Measurements from ENCODE around the gene AKNAD1.

The AKNAD1 gene

DNA sequence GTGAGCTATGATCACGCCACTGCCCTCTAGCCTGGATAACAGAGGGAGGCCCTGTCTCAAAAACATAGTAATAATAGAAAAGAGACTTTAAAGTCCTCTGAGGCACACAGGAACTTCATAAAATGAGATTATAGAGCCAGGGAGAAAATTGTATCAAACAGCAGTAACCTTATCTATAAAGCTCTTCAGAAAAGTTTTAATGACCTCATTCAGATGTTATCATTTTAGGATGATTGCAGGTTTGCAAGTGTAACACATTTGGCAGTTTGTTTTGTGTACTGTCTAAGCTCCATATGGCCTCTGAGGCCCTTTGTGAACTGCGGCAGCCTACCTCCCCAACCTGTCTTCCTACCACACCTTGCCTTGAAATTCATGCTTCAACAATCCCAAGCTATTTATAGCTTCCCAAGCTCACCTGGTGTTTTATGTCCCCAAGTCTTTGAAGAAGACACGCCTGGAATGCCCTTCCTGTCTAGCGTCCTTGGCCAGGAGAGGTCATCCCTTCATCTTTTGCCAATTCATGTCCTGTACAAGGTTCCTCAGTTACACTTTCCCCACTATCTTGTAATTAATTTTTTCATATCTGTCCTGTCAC, 8.5 kb upstream of the AKNAD1 start:
- DNase-seq (ENCODE audit: low spot score) = no peak

DNA sequence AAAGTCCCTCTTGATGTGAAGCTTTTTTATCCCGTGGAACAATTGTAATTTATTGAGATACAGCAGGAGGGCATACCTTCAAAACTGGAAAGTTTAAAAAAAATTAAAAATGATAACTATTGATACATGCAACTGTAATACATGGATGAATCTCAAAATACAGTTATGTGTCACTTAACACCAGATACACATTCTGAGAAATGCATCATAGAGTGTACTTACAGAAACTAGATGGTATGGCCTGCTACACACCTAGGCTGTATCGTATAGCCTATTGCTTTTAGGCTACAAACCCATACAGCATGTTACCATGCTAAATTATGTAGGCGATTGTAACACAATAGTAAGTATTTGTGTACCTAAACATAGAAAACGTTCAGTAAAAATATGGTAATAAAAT, 7.1 kb upstream of the AKNAD1 start:
- DNase-seq (ENCODE audit: low spot score) = no peak

DNA sequence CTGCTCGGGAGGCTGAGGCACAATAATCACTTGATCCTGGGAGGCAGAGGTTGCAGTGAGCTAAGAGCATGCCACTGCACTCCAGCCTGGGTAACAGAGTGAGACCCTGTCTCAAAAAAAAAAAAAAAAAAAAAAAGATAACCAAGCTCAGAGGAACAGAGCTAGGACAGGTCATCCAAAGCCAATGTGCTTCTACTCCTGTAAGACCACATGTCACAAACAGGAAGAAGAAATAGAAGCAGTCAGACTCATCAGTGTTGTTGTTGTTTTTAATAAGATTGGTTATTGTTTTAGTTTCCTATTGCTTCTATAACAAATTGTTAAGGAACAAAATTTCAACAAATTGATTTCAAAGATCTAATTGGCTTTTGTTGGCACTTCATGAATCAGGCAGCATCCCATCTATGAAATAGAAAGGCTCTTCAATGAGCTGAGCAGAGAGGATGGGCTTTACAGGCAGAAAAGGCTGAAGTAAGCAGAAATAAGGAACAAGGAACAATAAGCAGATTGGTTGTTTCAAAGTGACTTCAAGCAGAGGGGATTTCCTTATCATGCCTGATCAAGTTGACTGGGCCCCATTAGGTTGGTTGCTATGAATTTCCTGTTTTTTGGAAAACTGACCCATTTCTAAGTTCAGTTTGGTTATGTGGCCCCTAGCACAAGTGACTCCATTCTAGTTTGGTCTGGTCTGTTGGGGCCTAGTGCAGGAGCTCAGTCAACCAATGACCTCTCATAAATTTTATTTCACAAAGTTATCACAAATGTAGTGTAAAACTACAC, 6.0 kb upstream of the AKNAD1 start:
- no peak for DNase-seq (ENCODE audit: low spot score)

DNA sequence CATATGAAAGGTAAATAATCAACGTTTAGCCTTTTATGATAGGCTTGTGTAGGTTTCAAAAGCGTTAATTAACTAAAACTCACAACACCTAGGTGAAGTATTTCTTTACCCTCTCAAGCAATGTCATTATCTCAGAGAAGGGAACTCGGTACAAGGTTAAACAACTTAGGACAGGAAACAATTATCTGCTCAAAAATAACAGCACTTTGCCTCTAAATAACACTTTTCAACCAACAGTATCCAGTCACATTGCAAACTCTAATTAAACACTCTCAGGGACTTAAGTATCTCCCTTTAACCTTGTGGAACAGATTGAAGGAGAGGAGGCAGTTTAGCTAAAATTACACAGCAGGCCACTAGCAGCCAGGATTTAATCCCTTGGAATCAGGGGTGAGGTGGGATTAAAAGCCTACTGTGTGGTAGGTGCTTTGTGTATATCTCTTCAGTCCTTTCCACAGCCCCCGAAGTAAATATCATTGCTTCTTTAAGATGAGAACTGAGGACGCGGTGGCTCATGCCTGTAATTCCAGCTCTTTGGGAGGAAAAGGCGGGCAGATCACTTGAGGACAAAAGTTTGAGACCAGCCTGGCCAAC, 5.2 kb upstream of the AKNAD1 start:
- no peak for DNase-seq (ENCODE audit: low spot score)

DNA sequence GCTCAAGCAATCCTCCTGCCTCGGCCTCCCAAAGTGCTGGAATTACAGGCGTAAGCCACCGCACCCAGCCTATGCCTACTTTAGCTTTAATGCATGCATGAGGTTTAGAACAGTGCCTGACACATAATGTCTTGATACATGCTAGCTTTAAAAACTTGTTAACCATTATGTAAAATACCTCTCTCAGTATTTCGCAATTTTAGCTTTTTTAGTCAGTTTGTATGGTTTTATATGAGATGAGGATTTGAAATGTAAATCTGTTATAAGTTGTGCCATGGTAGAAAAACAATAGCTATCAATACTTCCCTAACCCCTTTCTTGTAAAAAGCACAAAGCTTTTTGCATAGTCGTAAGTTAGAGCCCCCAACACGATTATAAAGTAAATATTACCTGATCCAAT, 4.7 kb upstream of the AKNAD1 start:
- DNase-seq (ENCODE audit: low spot score) = no peak

DNA sequence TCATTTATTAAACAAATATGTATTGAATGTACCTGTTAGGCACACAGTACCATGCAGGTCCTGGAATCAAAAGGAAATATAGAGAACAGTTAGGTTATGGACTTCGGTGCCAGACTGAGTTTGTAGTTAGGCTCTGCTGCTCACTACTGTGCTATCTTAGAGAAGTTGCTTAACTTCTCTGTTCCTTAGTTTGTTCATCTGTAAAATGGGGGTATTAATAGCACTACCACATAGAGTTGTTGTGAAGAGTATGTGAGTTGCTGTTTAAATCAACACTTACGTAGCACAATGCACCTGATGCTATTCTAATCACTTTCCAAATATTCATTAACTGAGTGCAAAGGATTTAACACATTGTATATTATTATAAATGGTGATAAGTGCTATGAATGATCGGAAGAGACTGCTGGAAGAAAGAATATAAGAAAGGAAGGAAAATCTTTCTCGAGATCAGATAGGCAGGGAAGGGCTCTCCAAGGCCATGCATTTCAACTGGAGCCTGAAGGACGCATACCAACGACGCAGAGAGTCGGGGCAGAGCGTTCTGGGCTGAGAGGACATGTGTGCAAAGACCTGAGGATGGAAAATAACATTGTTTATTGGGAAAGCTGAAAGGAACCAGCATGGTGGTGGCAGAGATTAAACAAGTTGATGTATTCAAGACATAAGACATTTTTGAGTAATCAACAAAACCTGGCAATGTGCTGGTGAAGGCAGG, 3.5 kb upstream of the AKNAD1 start:
- no peak for DNase-seq (ENCODE audit: low spot score)

DNA sequence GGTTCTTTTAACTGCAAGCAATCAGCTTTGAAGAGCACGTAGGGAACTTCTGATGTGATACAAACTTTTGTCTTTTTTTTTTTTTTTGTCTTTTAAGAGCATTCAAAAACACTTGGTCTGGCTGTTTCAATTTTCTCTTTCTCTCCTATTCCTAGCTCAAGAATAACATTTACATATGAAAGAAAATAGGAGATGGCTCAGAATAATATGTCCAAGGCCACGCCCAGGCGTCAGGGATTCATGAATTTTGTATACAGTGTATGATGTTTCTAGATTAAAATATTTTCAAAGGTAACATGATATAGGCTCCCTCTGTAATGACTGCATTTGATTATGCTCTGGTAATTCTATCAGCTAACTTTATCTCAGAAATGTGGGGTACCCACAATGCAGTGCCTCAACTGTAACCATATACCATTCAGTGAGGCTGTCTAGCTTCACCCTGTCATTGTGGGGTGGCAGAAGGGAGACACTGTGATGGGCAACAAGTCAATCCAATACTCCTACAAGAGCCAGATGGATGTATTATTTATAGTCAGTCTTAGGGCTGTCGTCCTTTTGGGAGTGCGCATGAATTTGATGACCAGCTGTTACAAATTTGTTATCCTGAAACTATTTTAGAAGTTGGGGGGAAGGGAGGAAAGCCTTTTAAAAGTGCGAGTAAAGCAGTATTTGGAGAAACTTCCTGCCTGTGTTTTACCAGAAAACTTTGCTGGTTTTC, 1.5 kb upstream of the AKNAD1 start:
- DNase-seq (ENCODE audit: low spot score) = no peak

DNA sequence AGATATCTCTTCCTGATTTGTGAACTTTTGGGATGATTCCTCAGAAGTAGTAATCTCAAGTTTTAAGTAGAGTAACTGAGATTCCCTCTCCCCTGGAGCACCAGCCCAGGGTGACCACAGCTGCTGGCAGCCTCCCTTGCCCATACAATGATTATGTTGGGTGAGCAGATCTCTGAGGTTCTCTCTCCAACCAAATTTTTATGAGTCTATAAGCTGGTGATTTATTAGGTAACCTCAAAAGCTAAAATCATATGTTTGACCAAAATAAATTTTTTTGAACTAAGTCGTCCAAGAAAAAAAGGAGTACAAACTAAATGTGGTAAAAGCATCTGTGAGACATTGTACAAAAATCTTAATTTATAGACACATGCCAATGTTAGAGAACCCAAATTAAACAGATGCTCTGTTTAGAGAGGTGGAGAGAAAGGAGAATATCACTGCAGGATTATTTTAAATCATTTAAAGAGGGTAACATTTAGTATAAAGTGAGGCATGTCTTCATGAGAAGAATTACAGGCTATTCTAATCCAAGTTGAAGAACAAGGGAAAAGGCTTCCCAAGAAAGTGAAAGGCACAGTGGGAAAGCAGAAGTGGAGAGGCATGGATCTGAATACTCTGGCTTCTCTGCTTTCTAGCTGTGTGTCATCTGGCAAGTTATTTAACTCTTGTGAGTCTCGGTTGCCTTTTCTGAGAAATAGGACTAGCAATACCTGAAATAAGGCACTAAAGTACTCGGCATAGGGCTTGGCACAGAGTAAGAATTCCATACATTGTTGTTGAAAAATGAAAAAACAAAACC, 2.5 kb downstream of the AKNAD1 start:
- DNase-seq (ENCODE audit: low spot score) = no peak

DNA sequence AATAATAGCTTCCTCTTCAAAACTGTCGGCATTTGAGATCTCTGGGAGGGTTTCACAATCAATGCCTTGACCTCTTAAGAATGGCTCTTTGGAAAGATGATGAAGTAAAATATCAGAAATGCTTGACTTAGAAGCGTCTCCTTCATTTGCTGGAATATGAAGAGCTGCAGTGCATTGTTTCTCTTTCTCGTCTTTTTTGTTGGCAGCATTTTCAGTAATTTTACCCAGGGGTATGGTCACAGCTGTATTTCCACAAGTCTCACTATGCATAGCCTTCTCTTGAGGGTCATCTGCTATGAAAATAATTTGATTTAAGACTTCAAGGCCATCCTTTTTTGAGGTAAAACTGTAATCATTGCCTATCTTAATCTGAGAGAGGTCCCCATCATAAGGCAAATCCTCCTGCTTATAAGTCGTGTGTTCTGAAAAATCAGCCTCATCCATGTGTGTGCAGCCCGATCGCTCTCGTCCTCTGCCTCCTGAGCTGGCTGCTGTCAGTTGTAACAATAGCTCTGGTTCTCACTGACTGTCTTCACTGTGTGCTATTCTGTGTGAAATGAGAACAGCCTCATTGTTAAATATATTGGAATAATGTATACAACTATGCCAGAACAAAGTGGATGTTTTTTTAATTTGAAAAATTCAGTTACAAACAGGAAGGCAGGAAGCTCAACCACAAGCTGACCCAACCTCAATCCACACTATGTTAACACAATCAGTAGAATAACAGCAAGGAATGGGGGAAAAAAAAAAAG, 4.5 kb downstream of the AKNAD1 start:
- DNase-seq (ENCODE audit: low spot score) = no peak

DNA sequence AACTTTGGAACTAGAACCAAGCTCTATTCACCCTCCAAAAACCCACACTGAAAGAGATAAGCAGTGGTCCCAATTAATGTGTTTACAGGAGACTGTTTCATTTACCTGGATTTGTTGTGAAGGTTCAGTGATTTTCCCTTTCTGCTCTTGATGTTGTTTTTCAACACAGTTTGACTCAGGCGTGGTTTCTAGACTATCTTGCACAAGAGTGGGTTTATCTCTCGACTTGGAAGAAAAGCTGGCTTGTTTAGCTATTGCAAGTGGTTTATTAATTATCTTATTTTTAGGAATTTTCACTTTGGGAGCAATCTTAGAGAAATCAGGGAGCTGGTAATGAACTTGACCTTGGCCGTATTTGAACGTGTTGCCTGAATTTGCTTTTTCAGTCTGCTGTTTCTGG, 5.3 kb downstream of the AKNAD1 start:
- no peak for DNase-seq (ENCODE audit: low spot score)

DNA sequence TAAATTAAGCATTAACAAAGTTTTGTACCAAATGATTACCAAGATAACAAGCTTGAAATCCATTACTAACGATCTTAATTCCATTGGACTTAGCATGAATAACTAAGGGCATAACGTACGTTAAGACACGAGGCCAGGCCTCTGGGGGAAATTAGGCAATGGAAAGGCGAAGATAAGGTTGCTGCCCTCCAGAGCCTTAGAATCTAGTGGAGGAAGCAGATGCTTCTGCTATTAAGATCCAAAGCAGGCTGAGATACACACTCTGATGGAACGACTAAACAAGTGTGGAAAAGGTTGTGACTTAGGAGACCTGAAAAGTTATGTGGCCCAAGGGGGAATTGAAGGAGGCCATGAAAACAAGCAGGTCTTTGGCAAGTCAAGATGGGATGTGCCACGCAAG, 6.0 kb downstream of the AKNAD1 start:
- no peak for DNase-seq (ENCODE audit: low spot score)

DNA sequence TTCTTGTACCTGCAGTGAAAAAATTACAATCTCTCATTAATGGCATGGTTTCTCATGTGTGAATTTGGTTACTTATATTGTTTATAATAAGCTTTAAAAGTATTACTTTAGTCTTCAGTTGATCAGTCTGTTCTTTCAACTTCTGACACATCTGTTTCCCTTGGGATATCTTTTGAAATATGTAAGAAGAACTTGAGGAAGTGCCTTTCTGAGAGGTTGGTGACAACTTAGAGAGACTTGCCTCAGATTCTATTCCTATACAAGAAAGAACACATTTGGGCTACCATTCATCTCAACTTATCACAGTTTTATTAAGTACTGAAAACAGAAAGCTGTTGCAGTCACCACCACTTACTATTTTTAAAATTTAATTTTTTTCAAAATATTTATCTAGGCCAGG, 8.1 kb downstream of the AKNAD1 start:
- DNase-seq (ENCODE audit: low spot score) = no peak

DNA sequence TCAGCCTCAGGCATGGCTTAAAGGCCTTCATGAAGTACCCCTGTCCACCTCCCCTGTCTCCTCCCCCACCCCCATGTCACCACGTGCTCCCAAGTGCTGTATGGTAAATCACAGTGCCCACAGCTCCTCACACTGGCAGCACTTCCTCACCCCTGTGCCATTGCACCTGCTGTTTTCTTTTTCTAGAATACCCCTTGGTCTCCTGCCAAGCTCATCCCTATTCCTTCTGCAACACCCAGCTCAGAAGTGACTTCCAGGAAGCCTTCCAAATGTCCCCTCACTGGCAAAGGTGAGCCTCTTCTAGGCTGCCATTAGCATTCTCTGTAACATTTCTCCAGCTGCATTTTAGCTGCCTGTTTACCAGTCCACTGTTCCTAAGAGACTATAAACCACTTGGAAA, 9.4 kb downstream of the AKNAD1 start:
- no peak for DNase-seq (ENCODE audit: low spot score)

DNA sequence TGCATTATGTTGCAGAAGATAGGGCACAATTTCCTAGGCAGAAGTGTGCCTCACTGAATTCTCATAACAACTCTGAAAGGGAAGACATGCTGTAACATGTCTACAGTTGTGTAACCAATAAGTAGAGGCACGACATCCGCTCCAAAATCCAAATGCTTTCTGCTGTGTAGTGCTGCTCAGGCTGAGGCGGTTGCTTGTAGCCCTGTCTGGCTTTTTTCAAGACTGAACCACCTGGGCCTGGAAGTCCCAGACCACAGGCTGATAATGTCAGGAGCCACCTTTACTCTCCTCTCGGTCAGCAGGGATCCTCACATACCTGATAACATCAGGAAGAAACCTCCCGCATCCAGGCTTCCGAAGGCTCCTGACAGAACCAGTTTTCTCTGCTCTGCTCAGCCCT, 10.9 kb downstream of the AKNAD1 start:
- DNase-seq (ENCODE audit: low spot score) = no peak

DNA sequence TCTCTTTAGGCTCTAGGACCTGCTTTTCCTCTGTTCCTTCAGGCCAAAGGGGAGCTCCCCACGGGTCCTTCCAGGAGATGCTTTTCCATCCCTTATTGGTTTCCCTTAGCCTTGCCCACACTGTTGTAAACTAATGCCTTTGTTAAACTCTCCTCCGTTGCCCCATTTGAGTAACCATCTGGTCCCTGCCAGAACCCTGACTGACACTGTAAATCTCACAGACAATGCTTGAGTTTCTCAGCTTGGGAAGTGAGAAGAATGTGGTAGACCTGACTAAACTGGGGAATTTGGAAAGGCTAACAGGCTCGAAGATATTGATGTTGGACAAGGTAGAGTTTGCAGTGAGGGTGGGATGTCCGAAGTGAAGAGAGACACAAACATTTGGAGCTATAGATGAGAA, 11.4 kb downstream of the AKNAD1 start:
- DNase-seq (ENCODE audit: low spot score) = no peak

DNA sequence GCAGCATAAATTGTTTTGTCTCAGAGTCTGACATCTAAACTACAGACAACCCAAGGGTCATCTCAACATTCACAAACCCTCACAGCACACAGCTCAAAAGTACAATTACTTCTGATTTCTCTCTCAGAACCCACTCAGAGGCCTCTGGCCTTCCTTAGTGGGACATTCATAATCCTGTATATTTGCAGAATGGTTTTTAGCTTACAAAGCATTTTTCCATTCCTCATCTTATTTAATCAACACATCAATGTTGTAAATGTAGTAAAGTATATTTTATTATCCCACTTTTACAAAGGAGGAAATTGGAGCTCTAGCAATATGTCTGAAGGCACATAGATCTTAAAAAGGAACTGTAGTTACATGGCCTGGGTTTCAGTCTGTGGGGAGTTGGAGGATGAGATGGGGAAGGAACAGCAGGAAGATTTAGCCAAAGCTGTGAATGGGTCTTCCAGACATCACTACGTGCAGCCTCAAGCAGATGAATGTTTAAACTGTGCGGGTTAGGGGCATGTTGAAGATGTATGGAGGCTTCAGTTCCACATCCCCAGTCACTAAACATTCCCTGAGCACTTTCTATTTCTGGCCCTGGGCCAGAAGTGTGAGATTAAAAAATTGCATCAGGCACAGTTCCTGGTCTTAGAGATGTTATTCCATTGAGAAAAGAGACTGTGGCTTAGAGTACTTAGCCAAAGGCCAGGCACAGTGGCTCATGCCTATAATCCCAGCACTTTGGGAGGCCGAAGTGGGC, 13.3 kb downstream of the AKNAD1 start:
- DNase-seq (ENCODE audit: low spot score) = no peak

DNA sequence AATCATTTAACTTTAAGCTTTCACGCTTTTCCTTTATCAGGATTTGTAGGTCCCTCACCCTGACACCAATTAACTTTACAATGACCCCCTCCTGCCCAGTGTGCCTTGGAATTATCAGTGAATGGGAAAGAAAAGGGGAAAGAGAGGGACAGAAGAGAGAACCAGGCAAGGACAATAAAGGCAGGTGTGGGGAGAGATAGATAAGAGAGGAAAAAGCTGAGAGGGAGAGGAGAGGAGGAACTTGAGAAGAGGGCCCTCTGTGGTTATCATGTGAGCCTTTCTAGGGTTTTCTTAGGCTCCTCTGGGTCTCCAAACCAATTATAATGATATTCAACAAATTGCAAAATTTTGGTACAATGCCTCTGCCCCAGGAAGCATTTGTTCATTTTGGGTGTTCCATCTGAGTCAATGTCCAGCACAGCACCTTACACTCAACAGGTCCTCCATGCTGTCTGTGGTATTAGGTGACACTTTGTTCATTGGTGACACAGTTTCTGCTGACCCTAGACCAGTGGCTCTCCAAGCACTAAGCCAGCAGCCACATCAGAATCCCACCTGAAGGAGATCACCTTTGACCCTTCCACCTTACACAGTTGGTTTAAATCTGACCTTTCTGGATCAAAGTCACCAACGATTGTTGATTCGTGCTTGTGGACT, 14.2 kb downstream of the AKNAD1 start:
- no peak for DNase-seq (ENCODE audit: low spot score)

DNA sequence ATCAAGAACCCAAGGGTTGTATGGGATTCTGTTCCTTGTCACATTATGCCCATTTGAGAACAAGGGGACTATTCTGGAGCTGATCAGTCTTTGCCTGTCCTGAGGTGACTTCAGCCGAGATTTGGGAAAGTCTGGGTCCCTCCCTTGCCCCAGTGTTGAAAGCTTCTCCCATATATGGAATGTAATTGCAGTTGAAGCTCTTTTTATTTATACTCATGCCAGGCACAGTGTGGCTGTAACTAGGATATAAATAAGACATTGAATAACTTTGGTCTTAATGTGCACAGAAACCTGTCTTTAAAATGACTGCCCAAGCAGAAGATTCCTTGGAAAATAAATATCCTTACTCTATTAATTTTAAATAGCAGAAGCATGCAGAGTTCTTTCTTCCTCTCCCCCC, 15.2 kb downstream of the AKNAD1 start:
- DNase-seq (ENCODE audit: low spot score) = no peak

DNA sequence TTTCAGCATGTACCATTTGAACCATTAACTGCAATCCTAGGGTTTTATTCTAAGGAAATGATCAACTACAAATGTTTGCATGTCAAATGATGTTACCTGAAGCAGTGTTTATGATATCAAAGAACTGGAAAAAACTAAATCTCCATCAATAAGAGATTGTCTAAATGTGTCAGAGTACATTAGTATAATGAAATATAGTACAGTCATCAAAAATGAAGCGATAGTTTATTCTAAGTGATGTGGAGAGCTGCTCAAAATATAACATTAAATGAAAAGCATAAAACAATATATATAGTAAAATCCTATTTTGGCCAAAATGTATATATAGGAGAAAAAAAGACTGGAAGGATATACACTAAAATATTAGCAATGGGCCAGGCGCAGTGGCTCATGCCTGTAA, 24.0 kb downstream of the AKNAD1 start:
- DNase-seq (ENCODE audit: low spot score) = no peak

DNA sequence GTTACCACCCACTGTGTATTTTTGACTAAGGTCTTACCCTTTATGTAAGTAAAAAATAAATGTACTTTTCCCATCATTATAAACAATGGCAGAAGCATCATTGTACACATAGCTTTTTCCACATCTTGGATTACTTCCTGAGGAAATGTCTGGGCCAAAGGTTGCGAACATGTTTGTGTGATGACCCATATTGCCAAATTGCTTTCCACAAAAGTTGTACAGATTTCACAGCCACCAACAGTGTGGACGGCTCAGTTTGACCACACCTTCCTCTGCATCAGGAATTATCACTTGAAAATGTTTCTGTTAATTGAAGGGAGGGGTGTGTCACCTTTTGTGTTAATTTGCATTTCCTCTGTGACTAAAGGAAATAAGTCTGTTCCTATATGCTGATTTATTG, 25.7 kb downstream of the AKNAD1 start:
- DNase-seq (ENCODE audit: low spot score) = peak; percentile 48
